ENCODE results near the gene ZNF605. TPM values are rescaled to one million over a fixed set of nuclear protein-coding genes. Genes with fewer than 3 reads are reported as not detected.

Gene ZNF605
- total and polyA plus RNA-seq, 4 donors: 18.7 to 23.3 (median 21.1) TPM

Small RNA genes lying within 50 kb of the gene (small RNA-seq; reads per million reads assigned to genes)
- gene RNU4ATAC12P (ENCODE audit: low replicate concordance): not detected

Other genes starting within 250 kb of the ZNF605 start
- 10 to 100 TPM; 19.9 to 26.6 TPM for gene PGAM5, start 245.5 kb downstream of the ZNF605 start, total RNA-seq
- 10 to 100 TPM; 30.1 to 34.8 TPM for gene PGAM5, start 245.5 kb downstream of the ZNF605 start, polyA plus RNA-seq (ENCODE audit: insufficient read length in 2 of 2)
- 10 to 100 TPM; 32.3 to 56.4 TPM for gene ANKLE2, start 194.5 kb downstream of the ZNF605 start, total RNA-seq
- gene ANKLE2, start 194.5 kb downstream of the ZNF605 start, polyA plus RNA-seq (ENCODE audit: insufficient read length in 2 of 2): 10 to 100 TPM; 51.7 to 52.9 TPM
- 10 to 100 TPM; 41.9 to 50.4 TPM for gene GOLGA3, start 127.4 kb downstream of the ZNF605 start, total RNA-seq
- gene GOLGA3, start 127.4 kb downstream of the ZNF605 start, polyA plus RNA-seq (ENCODE audit: insufficient read length in 2 of 2): 10 to 100 TPM; 33.0 to 41.9 TPM
- 10 to 100 TPM; 20.9 to 27.3 TPM for gene CHFR, start 68.7 kb downstream of the ZNF605 start, total RNA-seq
- 10 to 100 TPM; 34.2 to 58.6 TPM for gene CHFR, start 68.7 kb downstream of the ZNF605 start, polyA plus RNA-seq (ENCODE audit: insufficient read length in 2 of 2)
- 10 to 100 TPM; 10.9 to 13.8 TPM for gene ZNF26, start 30.1 kb upstream of the ZNF605 start, total RNA-seq
- 10 to 100 TPM in 1 of 2 donors, 1 to 10 TPM in 1; 9.4 to 11.5 TPM for gene ZNF26, start 30.1 kb upstream of the ZNF605 start, polyA plus RNA-seq (ENCODE audit: insufficient read length in 2 of 2)
- gene ZNF84, start 81.2 kb upstream of the ZNF605 start, total RNA-seq: 10 to 100 TPM; 71.3 to 89.4 TPM
- 10 to 100 TPM; 51.3 to 63.6 TPM for gene ZNF84, start 81.2 kb upstream of the ZNF605 start, polyA plus RNA-seq (ENCODE audit: insufficient read length in 2 of 2)
- gene ZNF140, start 124.6 kb upstream of the ZNF605 start, total RNA-seq: 10 to 100 TPM; 29.1 to 50.0 TPM
- 10 to 100 TPM; 23.8 TPM for gene ZNF140, start 124.6 kb upstream of the ZNF605 start, polyA plus RNA-seq (ENCODE audit: insufficient read length in 2 of 2)
- gene ZNF891, start 174.0 kb upstream of the ZNF605 start, total RNA-seq: 1 to 10 TPM; 4.1 to 7.5 TPM
- 1 to 10 TPM; 3.6 to 5.1 TPM for gene ZNF891, start 174.0 kb upstream of the ZNF605 start, polyA plus RNA-seq (ENCODE audit: insufficient read length in 2 of 2)
- 10 to 100 TPM; 16.8 to 24.8 TPM for gene ZNF10, start 174.3 kb upstream of the ZNF605 start, total RNA-seq
- gene ZNF10, start 174.3 kb upstream of the ZNF605 start, polyA plus RNA-seq (ENCODE audit: insufficient read length in 2 of 2): 10 to 100 TPM; 15.1 to 18.5 TPM
- 10 to 100 TPM; 35.1 to 35.4 TPM for gene ZNF268, start 225.2 kb upstream of the ZNF605 start, total RNA-seq
- gene ZNF268, start 225.2 kb upstream of the ZNF605 start, polyA plus RNA-seq (ENCODE audit: insufficient read length in 2 of 2): 10 to 100 TPM; 13.3 to 17.4 TPM

Measured in spinal cord (tissue), 4 donors.